Transverse colon (tissue), 4 donors: ENCODE results near the gene SARS2.

Experiments
- EP300 ChIP-seq: sonication (generic); formaldehyde crosslinking; IDR thresholded peaks from one replicate; pipeline ENCODE4 v1.6.1; 2017; ENCODE audit warnings: antibody characterized with exemption, low read depth
- POLR2A ChIP-seq: fragments of 450-650 bp; IDR thresholded peaks from one replicate; pipeline ENCODE4 v1.6.1; 2016; ENCODE audit warnings: antibody characterized with exemption, mild to moderate bottlenecking, moderate library complexity
- POLR2AphosphoS5 ChIP-seq, 3 donors: sonication (generic); formaldehyde crosslinking; IDR thresholded peaks; one replicate each; pipeline ENCODE4 v1.6.1; 2016; ENCODE audit warnings: antibody characterized with exemption in 3 of 3
- TF ChIP-seq, protein P1 (sequence below), 5 experiments: fragments of 200-600 bp in 3 of 5; fragments of 450-650 bp in 2 of 5; sonication (generic) in 3 of 5; IDR thresholded peaks; 1 replicate in 2 of 5; 2 replicates in 3 of 5; pipeline ENCODE4 v1.5.1; 2016 to 2017; ENCODE audit warnings: antibody characterized with exemption in 5 of 5, inconsistent platforms in 3 of 5, mild to moderate bottlenecking in 2 of 5, moderate library complexity in 1 of 5

DNA sequence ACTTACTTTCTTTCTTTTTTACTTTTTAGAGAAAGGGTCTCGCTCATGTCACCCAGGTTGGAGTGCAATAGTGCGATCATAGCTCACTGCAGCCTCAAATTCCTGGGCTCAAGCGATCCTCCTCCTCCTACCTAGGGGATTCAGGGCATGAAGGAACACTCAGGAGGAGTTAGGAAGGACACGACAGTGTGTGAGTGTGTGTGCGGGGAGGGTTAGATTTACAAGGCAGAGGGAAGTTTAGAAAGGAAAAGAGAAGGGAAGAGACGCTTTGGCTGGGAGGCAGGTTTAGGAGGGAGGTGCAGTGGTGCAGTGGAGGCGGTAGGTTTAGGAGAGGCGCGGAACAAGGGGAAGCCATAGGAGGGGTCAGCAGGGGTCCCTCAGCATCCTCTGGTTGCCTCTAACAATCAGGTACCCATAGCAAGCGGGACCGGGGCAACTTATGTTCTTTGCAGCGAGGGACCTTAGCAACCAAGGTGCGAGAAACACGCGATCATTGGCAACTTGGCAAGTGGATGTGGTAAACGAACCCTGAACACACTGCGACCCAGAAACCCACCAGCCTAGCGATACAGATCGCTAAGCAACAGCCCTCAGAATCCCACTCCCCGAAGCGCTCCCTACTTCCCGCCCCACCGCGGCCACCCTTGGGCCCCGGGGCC, 31.6 kb downstream of the SARS2 start:
- TF ChIP-seq, protein P1, sequence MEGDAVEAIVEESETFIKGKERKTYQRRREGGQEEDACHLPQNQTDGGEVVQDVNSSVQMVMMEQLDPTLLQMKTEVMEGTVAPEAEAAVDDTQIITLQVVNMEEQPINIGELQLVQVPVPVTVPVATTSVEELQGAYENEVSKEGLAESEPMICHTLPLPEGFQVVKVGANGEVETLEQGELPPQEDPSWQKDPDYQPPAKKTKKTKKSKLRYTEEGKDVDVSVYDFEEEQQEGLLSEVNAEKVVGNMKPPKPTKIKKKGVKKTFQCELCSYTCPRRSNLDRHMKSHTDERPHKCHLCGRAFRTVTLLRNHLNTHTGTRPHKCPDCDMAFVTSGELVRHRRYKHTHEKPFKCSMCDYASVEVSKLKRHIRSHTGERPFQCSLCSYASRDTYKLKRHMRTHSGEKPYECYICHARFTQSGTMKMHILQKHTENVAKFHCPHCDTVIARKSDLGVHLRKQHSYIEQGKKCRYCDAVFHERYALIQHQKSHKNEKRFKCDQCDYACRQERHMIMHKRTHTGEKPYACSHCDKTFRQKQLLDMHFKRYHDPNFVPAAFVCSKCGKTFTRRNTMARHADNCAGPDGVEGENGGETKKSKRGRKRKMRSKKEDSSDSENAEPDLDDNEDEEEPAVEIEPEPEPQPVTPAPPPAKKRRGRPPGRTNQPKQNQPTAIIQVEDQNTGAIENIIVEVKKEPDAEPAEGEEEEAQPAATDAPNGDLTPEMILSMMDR (IDR thresholded peaks at IDR 0.05): no peak
- TF ChIP-seq POLR2AphosphoS5 (IDR thresholded peaks at IDR 0.05): no peak
- TF ChIP-seq POLR2A: no peak
- no peak for TF ChIP-seq EP300
